GDM1 (cell line): Measurements from ENCODE around the gene BAIAP3.
A peak's percentile ranks its signal among the peaks of the same experiment; 100 is the strongest.

Source experiments
- DNase-seq: peaks from one replicate; lab custom pipeline; 2025; lab: John Stamatoyannopoulos, UW

The BAIAP3 gene

GRCh38 chr16:1346422-1347285 lies 13.2 kb downstream of the BAIAP3 start:
- DNase-seq, result no peak

- DNase-seq, result no peak
Observed at GRCh38 chr16:1347286-1347855, 13.9 kb downstream of the BAIAP3 start.

GRCh38 chr16:1347962-1348361 lies 14.5 kb downstream of the BAIAP3 start:
- no peak for DNase-seq

GRCh38 chr16:1348441-1348840 lies 15.0 kb downstream of the BAIAP3 start:
- no peak for DNase-seq

GRCh38 chr16:1348926-1349325 lies 15.5 kb downstream of the BAIAP3 start:
- no peak for DNase-seq

- no peak for DNase-seq
Observed at GRCh38 chr16:1349351-1349750, 15.9 kb downstream of the BAIAP3 start.

GRCh38 chr16:1349951-1350350 lies 16.5 kb downstream of the BAIAP3 start:
- DNase-seq, result no peak

- no peak for DNase-seq
Observed at GRCh38 chr16:1350691-1351090, 17.2 kb downstream of the BAIAP3 start.

GRCh38 chr16:1351215-1351581 lies 17.8 kb downstream of the BAIAP3 start:
- no peak for DNase-seq

GRCh38 chr16:1351582-1352362 lies 18.3 kb downstream of the BAIAP3 start, which contains the start of the genes GNPTG and TSR3:
TSS of gene GNPTG (plus strand) at chr16:1351931. CDS start at chr16:1351966, 35 bp downstream.
TSS of gene TSR3 (minus strand) at chr16:1351878. CDS start at chr16:1351804, 74 bp downstream.
- peak; percentile 86 for DNase-seq

GRCh38 chr16:1354815-1355540 lies 21.5 kb downstream of the BAIAP3 start:
- DNase-seq, result no peak

- no peak for DNase-seq
Observed at GRCh38 chr16:1355591-1355990, 22.1 kb downstream of the BAIAP3 start.

GRCh38 chr16:1356061-1356900 lies 22.8 kb downstream of the BAIAP3 start:
- DNase-seq, result no peak

GRCh38 chr16:1357906-1358566 lies 24.6 kb downstream of the BAIAP3 start:
- DNase-seq, result no peak

- DNase-seq, result no peak
Observed at GRCh38 chr16:1361685-1362360, 28.4 kb downstream of the BAIAP3 start.

- DNase-seq, result no peak
Observed at GRCh38 chr16:1362807-1363206, 29.4 kb downstream of the BAIAP3 start.

- DNase-seq, result peak; percentile 12
Observed at GRCh38 chr16:1363501-1364041, 30.1 kb downstream of the BAIAP3 start.

GRCh38 chr16:1364510-1364909 lies 31.1 kb downstream of the BAIAP3 start:
- DNase-seq, result no peak

- no peak for DNase-seq
Observed at GRCh38 chr16:1366060-1366711, 32.7 kb downstream of the BAIAP3 start.
